HL-60 (cell line): ENCODE data around the gene CADM1.

ENCODE experiments used
- GABPA ChIP-seq: IDR thresholded peaks from 2 replicates; pipeline ENCODE4 v1.6.1; 2012; ENCODE audit warnings: low read depth
- POLR2AphosphoS5 ChIP-seq: IDR thresholded peaks from 2 replicates; pipeline ENCODE4 v1.6.1; 2012; ENCODE audit warnings: low read depth
- SPI1 ChIP-seq: IDR thresholded peaks from 2 replicates; pipeline ENCODE4 v1.6.1; 2012; ENCODE audit warnings: low read depth, mild to moderate bottlenecking, borderline replicate concordance
- TF ChIP-seq, protein P1 (sequence below): IDR thresholded peaks from one replicate; pipeline ENCODE4 v1.5.1; 2011; ENCODE audit warnings: low read length, control low read depth, inconsistent platforms; ENCODE audit not compliant: insufficient read depth
- TF ChIP-seq, protein P2 (sequence below): IDR thresholded peaks from 2 replicates; pipeline ENCODE4 v1.6.1; 2012; ENCODE audit warnings: low read depth; ENCODE audit not compliant: insufficient replicate concordance

DNA sequence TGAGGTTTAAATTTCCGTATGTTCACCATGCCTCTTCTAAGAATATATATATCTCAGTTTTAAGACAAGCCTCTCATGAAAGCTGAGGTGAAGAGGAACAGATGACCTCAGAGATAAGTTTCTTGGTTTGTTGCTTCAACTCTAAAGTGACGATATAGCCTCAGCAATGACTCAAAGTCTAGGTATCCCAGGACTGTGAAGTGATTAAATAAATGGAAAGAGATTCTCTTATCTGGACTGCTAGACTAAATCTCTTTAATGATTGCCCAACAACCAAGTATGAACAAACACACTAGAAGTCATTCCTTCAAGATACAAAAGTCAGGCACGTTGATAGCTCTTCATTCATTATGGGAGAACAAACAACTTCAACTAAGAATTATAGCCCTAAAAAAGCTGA is 15.3 kb downstream of the CADM1 start:
- TF ChIP-seq, protein P1, sequence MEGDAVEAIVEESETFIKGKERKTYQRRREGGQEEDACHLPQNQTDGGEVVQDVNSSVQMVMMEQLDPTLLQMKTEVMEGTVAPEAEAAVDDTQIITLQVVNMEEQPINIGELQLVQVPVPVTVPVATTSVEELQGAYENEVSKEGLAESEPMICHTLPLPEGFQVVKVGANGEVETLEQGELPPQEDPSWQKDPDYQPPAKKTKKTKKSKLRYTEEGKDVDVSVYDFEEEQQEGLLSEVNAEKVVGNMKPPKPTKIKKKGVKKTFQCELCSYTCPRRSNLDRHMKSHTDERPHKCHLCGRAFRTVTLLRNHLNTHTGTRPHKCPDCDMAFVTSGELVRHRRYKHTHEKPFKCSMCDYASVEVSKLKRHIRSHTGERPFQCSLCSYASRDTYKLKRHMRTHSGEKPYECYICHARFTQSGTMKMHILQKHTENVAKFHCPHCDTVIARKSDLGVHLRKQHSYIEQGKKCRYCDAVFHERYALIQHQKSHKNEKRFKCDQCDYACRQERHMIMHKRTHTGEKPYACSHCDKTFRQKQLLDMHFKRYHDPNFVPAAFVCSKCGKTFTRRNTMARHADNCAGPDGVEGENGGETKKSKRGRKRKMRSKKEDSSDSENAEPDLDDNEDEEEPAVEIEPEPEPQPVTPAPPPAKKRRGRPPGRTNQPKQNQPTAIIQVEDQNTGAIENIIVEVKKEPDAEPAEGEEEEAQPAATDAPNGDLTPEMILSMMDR = no peak
- TF ChIP-seq SPI1 (no peak), GABPA (no peak), POLR2AphosphoS5 (no peak)
- TF ChIP-seq, protein P2, sequence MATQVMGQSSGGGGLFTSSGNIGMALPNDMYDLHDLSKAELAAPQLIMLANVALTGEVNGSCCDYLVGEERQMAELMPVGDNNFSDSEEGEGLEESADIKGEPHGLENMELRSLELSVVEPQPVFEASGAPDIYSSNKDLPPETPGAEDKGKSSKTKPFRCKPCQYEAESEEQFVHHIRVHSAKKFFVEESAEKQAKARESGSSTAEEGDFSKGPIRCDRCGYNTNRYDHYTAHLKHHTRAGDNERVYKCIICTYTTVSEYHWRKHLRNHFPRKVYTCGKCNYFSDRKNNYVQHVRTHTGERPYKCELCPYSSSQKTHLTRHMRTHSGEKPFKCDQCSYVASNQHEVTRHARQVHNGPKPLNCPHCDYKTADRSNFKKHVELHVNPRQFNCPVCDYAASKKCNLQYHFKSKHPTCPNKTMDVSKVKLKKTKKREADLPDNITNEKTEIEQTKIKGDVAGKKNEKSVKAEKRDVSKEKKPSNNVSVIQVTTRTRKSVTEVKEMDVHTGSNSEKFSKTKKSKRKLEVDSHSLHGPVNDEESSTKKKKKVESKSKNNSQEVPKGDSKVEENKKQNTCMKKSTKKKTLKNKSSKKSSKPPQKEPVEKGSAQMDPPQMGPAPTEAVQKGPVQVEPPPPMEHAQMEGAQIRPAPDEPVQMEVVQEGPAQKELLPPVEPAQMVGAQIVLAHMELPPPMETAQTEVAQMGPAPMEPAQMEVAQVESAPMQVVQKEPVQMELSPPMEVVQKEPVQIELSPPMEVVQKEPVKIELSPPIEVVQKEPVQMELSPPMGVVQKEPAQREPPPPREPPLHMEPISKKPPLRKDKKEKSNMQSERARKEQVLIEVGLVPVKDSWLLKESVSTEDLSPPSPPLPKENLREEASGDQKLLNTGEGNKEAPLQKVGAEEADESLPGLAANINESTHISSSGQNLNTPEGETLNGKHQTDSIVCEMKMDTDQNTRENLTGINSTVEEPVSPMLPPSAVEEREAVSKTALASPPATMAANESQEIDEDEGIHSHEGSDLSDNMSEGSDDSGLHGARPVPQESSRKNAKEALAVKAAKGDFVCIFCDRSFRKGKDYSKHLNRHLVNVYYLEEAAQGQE = no peak
